ENCODE results near the gene SMCO2. TPM values are rescaled to one million over a fixed set of nuclear protein-coding genes. Genes with fewer than 3 reads are reported as not detected.

SMCO2 gene
- total RNA-seq, 1 experiment from 2014 or later = 0.36 TPM

DNA sequence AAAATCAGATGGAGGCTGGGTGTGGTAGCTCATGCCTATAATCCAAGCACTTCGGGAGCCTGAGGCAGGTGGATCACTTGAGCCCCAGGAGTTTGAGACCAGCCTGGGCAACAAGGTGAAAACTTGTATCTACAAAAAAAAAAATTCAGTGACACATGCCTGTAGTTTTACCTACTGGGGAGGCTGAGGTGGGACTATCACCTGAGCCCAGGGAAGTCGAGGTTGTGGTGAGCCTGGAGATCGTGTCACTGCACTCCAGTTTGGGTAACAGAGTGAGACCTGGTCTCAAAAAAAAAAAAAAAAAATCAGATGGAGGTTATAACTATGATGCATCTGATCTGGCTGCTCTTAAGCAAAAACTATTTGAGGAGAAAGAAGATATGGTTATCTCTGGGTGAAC lies 50.9 kb downstream of the SMCO2 start:
- H3K27ac ChIP-seq (ENCODE audit: low read length) = no peak overlapping the region
- no peak overlapping the region for H3K4me3 ChIP-seq (ENCODE audit: low read depth in 2 of 2, low read length in 2 of 2)
- ChIA-PET POLR2A (no interaction called here), CTCF (no interaction called here)
- H3K9me3 ChIP-seq (ENCODE audit: control insufficient read depth, insufficient read depth, low read depth, low read length) = no peaks in the 10 kb centered on the region
- ATAC-seq = no peak
- H3K36me3 ChIP-seq (ENCODE audit: control insufficient read depth, insufficient read depth, low read length) = no peaks in the 10 kb centered on the region
- no peak for DNase-seq (ENCODE audit: low read depth, low spot score)
- intact Hi-C loops (cut with micrococcal nuclease; ENCODE audit: unreplicated experiment) (no loop called here), in situ Hi-C loops (cut with HindIII; ENCODE audit: low pct_unique_long_range_greater_than_20kb, low sequenced_read_pairs) (no loop called here)
- TF ChIP-seq SIN3A (IDR thresholded peaks at IDR 0.05; ENCODE audit: borderline replicate concordance, insufficient read depth, low read depth, low read length) (no peak), TCF7L2 (IDR thresholded peaks at IDR 0.05; ENCODE audit: low read depth, low read length) (no peak), POLR2AphosphoS5 (IDR thresholded peaks at IDR 0.05; ENCODE audit: low read depth, low read length) (no peak), REST (IDR thresholded peaks at IDR 0.05; ENCODE audit: insufficient read depth in 1 of 2, low read depth in 2 of 2, low read length in 1 of 2) (no peak)
- TF ChIP-seq, protein P1, sequence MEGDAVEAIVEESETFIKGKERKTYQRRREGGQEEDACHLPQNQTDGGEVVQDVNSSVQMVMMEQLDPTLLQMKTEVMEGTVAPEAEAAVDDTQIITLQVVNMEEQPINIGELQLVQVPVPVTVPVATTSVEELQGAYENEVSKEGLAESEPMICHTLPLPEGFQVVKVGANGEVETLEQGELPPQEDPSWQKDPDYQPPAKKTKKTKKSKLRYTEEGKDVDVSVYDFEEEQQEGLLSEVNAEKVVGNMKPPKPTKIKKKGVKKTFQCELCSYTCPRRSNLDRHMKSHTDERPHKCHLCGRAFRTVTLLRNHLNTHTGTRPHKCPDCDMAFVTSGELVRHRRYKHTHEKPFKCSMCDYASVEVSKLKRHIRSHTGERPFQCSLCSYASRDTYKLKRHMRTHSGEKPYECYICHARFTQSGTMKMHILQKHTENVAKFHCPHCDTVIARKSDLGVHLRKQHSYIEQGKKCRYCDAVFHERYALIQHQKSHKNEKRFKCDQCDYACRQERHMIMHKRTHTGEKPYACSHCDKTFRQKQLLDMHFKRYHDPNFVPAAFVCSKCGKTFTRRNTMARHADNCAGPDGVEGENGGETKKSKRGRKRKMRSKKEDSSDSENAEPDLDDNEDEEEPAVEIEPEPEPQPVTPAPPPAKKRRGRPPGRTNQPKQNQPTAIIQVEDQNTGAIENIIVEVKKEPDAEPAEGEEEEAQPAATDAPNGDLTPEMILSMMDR (IDR thresholded peaks at IDR 0.05) = no peak
- H3K27me3 ChIP-seq (ENCODE audit: control insufficient read depth, insufficient read depth, low read length) = no peaks in the 10 kb centered on the region
- H3K4me1 ChIP-seq (ENCODE audit: control insufficient read depth, insufficient read depth, low read length) = no peaks in the 10 kb centered on the region
- BruUV-seq (replicated peaks) = no TSS peak

- H3K27me3 ChIP-seq (ENCODE audit: control insufficient read depth, insufficient read depth, low read length) = no peaks in the 10 kb centered on the region
- H3K36me3 ChIP-seq (ENCODE audit: control insufficient read depth, insufficient read depth, low read length) = no peaks in the 10 kb centered on the region
- in situ Hi-C loops (cut with HindIII; ENCODE audit: low pct_unique_long_range_greater_than_20kb, low sequenced_read_pairs) = no loop called here
- H3K4me1 ChIP-seq (ENCODE audit: control insufficient read depth, insufficient read depth, low read length) = no peaks in the 10 kb centered on the region
- intact Hi-C loops (cut with micrococcal nuclease; ENCODE audit: unreplicated experiment) = no loop called here
- no peaks in the 10 kb centered on the region for H3K9me3 ChIP-seq (ENCODE audit: control insufficient read depth, insufficient read depth, low read depth, low read length)
- CTCF ChIA-PET = no interaction called here
- BruUV-seq (replicated peaks) = no TSS peak
- no peak for DNase-seq (ENCODE audit: low read depth, low spot score)
- H3K27ac ChIP-seq (ENCODE audit: low read length) = no peak overlapping the region
- no peak overlapping the region for H3K4me3 ChIP-seq (ENCODE audit: low read depth in 2 of 2, low read length in 2 of 2)
- POLR2A ChIA-PET = no interaction called here
- no peak for ATAC-seq
- no peak for TF ChIP-seq REST (IDR thresholded peaks at IDR 0.05; ENCODE audit: insufficient read depth in 1 of 2, low read depth in 2 of 2, low read length in 1 of 2)
- no peak for TF ChIP-seq TCF7L2 (IDR thresholded peaks at IDR 0.05; ENCODE audit: low read depth, low read length)
- TF ChIP-seq, protein P1 (IDR thresholded peaks at IDR 0.05) = no peak
- TF ChIP-seq POLR2AphosphoS5 (IDR thresholded peaks at IDR 0.05; ENCODE audit: low read depth, low read length) = no peak
- TF ChIP-seq SIN3A (IDR thresholded peaks at IDR 0.05; ENCODE audit: borderline replicate concordance, insufficient read depth, low read depth, low read length) = no peak
These were observed 51.6 kb downstream of the SMCO2 start for GRCh38 chr12:27498149-27498548.

Measured in Panc1 (cell line).